Esophagus squamous epithelium (tissue), 4 donors: ENCODE measurements around the gene UGT1A10.

Source experiments
- POLR2A ChIP-seq, 4 donors: fragments of 450-650 bp; IDR thresholded peaks; one replicate each; pipeline ENCODE4 v1.6.1; 2017; ENCODE audit warnings: antibody characterized with exemption in 4 of 4, mild to moderate bottlenecking in 4 of 4, moderate library complexity in 3 of 4
- TF ChIP-seq, protein P1 (sequence below), 6 experiments: fragments of 450-650 bp in 4 of 6; fragments of 200-600 bp in 2 of 6; sonication (generic) in 2 of 6; IDR thresholded peaks; one replicate each; pipeline ENCODE4 v1.5.1; 2016 to 2019; ENCODE audit warnings: antibody characterized with exemption in 6 of 6, mild to moderate bottlenecking in 4 of 6, moderate library complexity in 4 of 6

DNA sequence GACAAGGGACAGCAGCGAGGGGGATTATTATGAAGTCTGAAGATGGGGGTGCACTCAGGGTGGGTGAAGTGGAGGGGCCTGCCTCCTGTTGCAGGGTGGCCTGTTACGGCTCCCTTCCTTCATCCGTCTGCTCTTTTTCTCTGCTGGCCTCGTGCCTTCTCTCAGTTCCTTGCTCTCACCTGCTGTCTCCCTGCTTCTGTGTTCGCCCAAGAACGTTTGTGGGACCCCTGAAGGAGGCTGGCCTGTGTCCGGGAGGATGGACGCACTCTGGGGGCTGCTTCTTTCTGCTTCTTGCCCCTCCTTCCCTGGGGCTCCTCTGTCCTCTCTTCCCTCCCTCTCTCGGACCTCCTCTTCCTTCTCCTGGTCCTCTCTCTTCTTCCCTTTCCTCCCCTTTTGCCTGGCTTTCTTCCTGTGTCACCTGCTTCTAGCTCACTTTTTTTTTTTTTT lies 155.7 kb downstream of the UGT1A10 start:
- TF ChIP-seq, protein P1, sequence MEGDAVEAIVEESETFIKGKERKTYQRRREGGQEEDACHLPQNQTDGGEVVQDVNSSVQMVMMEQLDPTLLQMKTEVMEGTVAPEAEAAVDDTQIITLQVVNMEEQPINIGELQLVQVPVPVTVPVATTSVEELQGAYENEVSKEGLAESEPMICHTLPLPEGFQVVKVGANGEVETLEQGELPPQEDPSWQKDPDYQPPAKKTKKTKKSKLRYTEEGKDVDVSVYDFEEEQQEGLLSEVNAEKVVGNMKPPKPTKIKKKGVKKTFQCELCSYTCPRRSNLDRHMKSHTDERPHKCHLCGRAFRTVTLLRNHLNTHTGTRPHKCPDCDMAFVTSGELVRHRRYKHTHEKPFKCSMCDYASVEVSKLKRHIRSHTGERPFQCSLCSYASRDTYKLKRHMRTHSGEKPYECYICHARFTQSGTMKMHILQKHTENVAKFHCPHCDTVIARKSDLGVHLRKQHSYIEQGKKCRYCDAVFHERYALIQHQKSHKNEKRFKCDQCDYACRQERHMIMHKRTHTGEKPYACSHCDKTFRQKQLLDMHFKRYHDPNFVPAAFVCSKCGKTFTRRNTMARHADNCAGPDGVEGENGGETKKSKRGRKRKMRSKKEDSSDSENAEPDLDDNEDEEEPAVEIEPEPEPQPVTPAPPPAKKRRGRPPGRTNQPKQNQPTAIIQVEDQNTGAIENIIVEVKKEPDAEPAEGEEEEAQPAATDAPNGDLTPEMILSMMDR (IDR thresholded peaks at IDR 0.05) = no peak
- TF ChIP-seq POLR2A (IDR thresholded peaks at IDR 0.05) = no peak
